HFFc6 (cell line): ENCODE results near the gene RAB4B. TPM values are rescaled to one million over a fixed set of nuclear protein-coding genes. Genes with fewer than 3 reads are reported as not detected.
"Not testable (repeated sequence)": the region's sequence is repeated elsewhere in the genome, so short reads cannot be mapped to it uniquely, and the experiment has no call there.

Experiments
- DNase-seq: peaks from one replicate; pipeline ENCODE4 v3.0.0-alpha.2; 2018
- H3K27ac Mint-ChIP-seq: 2 replicates; pipeline ENCODE4 v1.8.0; 2020; ENCODE audit warnings: mild to moderate bottlenecking, mixed read lengths
- H3K27me3 Mint-ChIP-seq: 2 replicates; pipeline ENCODE4 v1.8.0; 2021; ENCODE audit warnings: mild to moderate bottlenecking, moderate library complexity, mixed read lengths; ENCODE audit not compliant: insufficient read depth
- H3K36me3 Mint-ChIP-seq: 2 replicates; pipeline ENCODE4 v1.8.0; 2021; ENCODE audit warnings: low read depth, mixed read lengths
- H3K4me1 Mint-ChIP-seq: 2 replicates; pipeline ENCODE4 v1.8.0; 2020; ENCODE audit warnings: low read depth, mixed read lengths
- H3K4me3 Mint-ChIP-seq: 2 replicates; pipeline ENCODE4 v1.8.0; 2020; ENCODE audit warnings: mild to moderate bottlenecking, moderate library complexity, mixed read lengths
- H3K9me3 Mint-ChIP-seq: 2 replicates; pipeline ENCODE4 v1.8.0; 2020; ENCODE audit warnings: mild to moderate bottlenecking, mixed read lengths
- CTCF ChIP-seq: fragments of 200-600 bp; sonication (generic); IDR thresholded peaks from 2 replicates; pipeline ENCODE4 v1.5.0; 2021; ENCODE audit warnings: antibody characterized with exemption, mild to moderate bottlenecking
- total RNA-seq, 6 experiments: library from RNA; stranded (reverse); fragmentation: NEBNext Ultra II Directional; extraction: Animal tissue kit (Norgen Biotek cat#: 25700); gene quantifications; 2 replicates in 1 of 6; 3 replicates in 5 of 6; pipeline ENCODE4 v1.2.3, GENCODE V29; 2021

RAB4B gene
- total RNA-seq, 6 experiments from 2014 or later, result 20.4 to 26.4 (median 22.0) TPM

DNA sequence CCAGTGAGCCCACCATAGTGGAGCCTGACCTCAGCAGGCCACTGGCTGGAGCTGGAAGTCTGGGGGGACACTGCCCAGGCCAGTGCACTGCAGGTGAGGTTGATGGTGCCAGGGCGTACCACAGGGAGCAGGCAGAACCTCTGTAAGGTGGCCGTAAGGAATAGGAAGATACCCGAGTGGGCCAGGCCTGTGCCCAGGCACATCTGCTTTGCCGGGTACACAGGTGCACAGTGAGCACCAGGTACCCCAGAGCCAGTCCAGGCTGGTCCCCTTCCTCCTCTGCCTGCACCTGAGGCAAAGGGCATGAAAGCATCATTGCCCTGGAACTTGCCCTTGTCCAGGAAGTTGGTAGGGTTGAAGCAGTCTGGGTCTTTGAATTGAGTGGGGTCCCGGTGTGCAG is 30.4 kb downstream of the RAB4B start:
- no peak for DNase-seq
- Mint-ChIP-seq H3K4me3 (peak overlapping the region; percentile 22; the same call in 1 of the 2 replicates), H3K36me3 (peaks cover 22% of the 10 kb centered on the region), H3K27ac (no peak overlapping the region), H3K4me1 (peaks cover 76% of the 10 kb centered on the region), H3K27me3 (peaks cover 3% of the 10 kb centered on the region), H3K9me3 (no peaks in the 10 kb centered on the region)
- TF ChIP-seq CTCF, result no peak

DNA sequence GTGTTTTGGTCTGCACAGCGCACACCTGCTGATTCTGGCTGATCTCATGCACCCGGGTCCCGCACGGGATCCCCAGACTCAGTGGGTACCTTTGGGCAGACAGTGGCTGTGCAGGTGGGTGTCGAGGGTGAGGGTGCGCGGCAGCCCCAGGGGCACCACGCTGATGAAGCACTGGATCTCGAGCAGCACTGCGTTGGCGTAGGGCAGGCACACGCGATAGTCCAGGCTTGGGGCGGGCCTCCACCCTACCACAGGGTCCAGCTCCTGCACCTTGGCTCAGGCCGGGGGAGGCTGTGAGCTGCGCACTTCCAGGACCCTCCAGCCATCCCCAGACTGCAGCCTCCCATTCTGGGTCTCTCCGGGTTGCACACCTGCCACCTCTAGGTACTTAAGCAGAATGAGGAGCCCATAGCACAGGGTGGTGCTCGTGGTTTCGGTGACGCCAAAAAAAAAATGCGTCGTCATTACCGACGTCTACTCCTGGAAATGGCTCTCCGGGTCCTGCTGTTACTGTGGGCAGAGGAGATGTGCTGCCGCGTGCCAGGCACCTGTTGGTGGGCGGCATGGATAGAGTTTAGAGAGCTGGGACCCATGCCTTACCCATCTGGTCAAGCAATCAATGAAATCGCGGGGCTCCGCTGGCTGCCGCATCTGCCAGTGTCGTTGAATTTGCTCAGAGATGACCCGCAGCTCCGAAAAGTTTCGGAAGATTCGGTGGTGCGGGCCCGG is 31.5 kb downstream of the RAB4B start:
- Mint-ChIP-seq H3K4me1 (peaks cover 66% of the 10 kb centered on the region), H3K27me3 (peaks cover 6% of the 10 kb centered on the region), H3K36me3 (peaks cover 22% of the 10 kb centered on the region), H3K9me3 (no peaks in the 10 kb centered on the region), H3K4me3 (no peak overlapping the region; the same call in 1 of the 2 replicates), H3K27ac (peak overlapping the region; percentile 88)
- no peak for DNase-seq
- TF ChIP-seq CTCF, result no peak

DNA sequence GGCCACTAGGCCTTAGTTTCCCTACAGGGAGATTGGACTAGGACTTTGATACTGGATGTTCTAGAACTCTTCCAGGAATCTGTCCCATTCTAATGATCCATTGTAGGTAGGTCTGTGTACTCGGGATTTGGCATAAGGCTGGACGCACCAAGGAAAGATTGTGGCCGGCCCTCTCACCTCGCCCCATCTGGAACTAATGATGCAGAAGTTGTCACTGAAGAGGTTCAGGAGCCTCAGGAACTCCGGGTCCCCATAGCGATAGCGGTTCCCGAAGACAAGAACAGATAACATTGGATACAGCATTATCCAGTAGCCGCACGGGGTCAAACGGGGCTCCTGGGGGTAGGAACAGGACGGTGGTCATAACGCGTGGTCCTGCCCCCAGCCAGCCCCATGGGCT is 32.1 kb downstream of the RAB4B start:
- H3K4me1 Mint-ChIP-seq, result peaks cover 59% of the 10 kb centered on the region
- peak overlapping the region; percentile 87 for H3K4me3 Mint-ChIP-seq
- peaks cover 22% of the 10 kb centered on the region for H3K36me3 Mint-ChIP-seq
- no peaks in the 10 kb centered on the region for H3K9me3 Mint-ChIP-seq
- H3K27ac Mint-ChIP-seq, result peak overlapping the region; percentile 88
- H3K27me3 Mint-ChIP-seq, result peaks cover 6% of the 10 kb centered on the region
- TF ChIP-seq CTCF, result no peak
- DNase-seq, result no peak

GRCh38 chr19:40810649-40811408 is 32.8 kb downstream of the RAB4B start:
- not testable (repeated sequence) for H3K27me3 Mint-ChIP-seq, H3K9me3 Mint-ChIP-seq
- H3K27ac Mint-ChIP-seq, result peak overlapping the region; percentile 88
- H3K36me3 Mint-ChIP-seq, result peaks cover 22% of the 10 kb centered on the region
- peak; percentile 69 for DNase-seq
- H3K4me3 Mint-ChIP-seq, result peak overlapping the region; percentile 87
- H3K4me1 Mint-ChIP-seq, result peaks cover 52% of the 10 kb centered on the region

- H3K9me3 Mint-ChIP-seq, result no peaks in the 10 kb centered on the region
- no peak for DNase-seq
- peak overlapping the region; percentile 46 for H3K27ac Mint-ChIP-seq
- TF ChIP-seq CTCF, result peak; percentile 18; the same call in 1 of the 2 replicates
- H3K27me3 Mint-ChIP-seq, result peaks cover 6% of the 10 kb centered on the region
- peak overlapping the region; percentile 56 for H3K4me3 Mint-ChIP-seq
- H3K36me3 Mint-ChIP-seq, result peaks cover 22% of the 10 kb centered on the region
- H3K4me1 Mint-ChIP-seq, result peaks cover 44% of the 10 kb centered on the region
These were observed 33.7 kb downstream of the RAB4B start for GRCh38 chr19:40811478-40812341.

DNA sequence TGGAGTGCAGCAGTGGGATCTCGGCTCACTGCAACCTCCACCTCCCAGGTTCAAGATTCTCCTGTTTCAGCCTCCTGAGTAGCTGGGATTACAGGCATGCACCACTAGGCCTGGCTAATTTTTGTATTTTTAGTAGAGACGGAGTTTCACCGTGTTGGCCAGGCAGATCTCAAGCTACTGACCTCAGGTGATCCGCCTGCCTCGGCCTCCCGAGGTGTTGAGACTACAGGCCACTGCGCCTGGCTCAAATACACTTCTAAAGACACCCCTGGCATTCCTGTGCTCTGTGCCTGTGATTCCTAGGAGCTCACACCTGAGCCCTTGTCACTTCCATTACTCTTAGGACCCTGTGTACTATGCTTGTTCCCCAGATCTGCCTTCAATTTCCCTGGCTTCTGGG is 34.5 kb downstream of the RAB4B start:
- H3K27me3 Mint-ChIP-seq, DNase-seq, H3K4me3 Mint-ChIP-seq, H3K9me3 Mint-ChIP-seq: not testable (repeated sequence)
- H3K4me1 Mint-ChIP-seq, result peaks cover 37% of the 10 kb centered on the region
- peaks cover 19% of the 10 kb centered on the region for H3K36me3 Mint-ChIP-seq
- H3K27ac Mint-ChIP-seq, result peak overlapping the region; percentile 56
